NB4 (cell line): ENCODE measurements around the gene RCN1.

Experiments
- MYC ChIP-seq: IDR thresholded peaks from 2 replicates; pipeline ENCODE4 v1.6.1; 2011; ENCODE audit warnings: low read depth, low read length
- POLR2A ChIP-seq: IDR thresholded peaks from 2 replicates; pipeline ENCODE4 v1.6.1; 2011; ENCODE audit warnings: mild to moderate bottlenecking; ENCODE audit not compliant: insufficient read length; ENCODE audit errors: extremely low read depth
- TF ChIP-seq, protein P1 (sequence below): IDR thresholded peaks from one replicate; pipeline ENCODE4 v1.5.1; 2012; ENCODE audit warnings: low read depth, low read length
- TF ChIP-seq, protein P2 (sequence below): IDR thresholded peaks from 2 replicates; pipeline ENCODE4 v1.6.1; 2011; ENCODE audit warnings: low read depth, low read length

- TF ChIP-seq, protein P1, sequence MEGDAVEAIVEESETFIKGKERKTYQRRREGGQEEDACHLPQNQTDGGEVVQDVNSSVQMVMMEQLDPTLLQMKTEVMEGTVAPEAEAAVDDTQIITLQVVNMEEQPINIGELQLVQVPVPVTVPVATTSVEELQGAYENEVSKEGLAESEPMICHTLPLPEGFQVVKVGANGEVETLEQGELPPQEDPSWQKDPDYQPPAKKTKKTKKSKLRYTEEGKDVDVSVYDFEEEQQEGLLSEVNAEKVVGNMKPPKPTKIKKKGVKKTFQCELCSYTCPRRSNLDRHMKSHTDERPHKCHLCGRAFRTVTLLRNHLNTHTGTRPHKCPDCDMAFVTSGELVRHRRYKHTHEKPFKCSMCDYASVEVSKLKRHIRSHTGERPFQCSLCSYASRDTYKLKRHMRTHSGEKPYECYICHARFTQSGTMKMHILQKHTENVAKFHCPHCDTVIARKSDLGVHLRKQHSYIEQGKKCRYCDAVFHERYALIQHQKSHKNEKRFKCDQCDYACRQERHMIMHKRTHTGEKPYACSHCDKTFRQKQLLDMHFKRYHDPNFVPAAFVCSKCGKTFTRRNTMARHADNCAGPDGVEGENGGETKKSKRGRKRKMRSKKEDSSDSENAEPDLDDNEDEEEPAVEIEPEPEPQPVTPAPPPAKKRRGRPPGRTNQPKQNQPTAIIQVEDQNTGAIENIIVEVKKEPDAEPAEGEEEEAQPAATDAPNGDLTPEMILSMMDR = no peak
- TF ChIP-seq POLR2A (no peak), MYC (no peak)
- TF ChIP-seq, protein P2, sequence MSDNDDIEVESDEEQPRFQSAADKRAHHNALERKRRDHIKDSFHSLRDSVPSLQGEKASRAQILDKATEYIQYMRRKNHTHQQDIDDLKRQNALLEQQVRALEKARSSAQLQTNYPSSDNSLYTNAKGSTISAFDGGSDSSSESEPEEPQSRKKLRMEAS = no peak
Measured at GRCh38 chr11:32116668-32117067, 25.8 kb downstream of the RCN1 start.
